ENCODE results near the gene OSBPL2.

- TF ChIP-seq CTCF (IDR thresholded peaks at IDR 0.05) (no peak), ZNF317 (CRISPR knock-in tag; IDR thresholded peaks at IDR 0.05; ENCODE audit: borderline replicate concordance, low read depth) (no peak), USF2 (CRISPR knock-in tag; IDR thresholded peaks at IDR 0.05) (no peak)
Observed at GRCh38 chr20:62258499-62259293, 20.4 kb downstream of the OSBPL2 start.

All from WTC11 (cell line).